GM12878 (cell line): Measurements from ENCODE around the gene PLA2G15.

Experiments
- CHD1 ChIP-seq: IDR thresholded peaks from 2 replicates; pipeline ENCODE4 v1.6.1; 2012; ENCODE audit warnings: low read depth, low read length, improper control_type of control experiment
- CTCF ChIP-seq, 3 experiments: IDR thresholded peaks in 2 of 3; conservative IDR thresholded peaks in 1 of 3; 2 replicates each; pipeline ENCODE4 v1.5.1; 2011; ENCODE audit warnings: low read depth in 3 of 3, low read length in 3 of 3, mild to moderate bottlenecking in 3 of 3, control low read depth in 2 of 3, moderate library complexity in 2 of 3, inconsistent platforms in 1 of 3, mixed read lengths in 1 of 3; ENCODE audit not compliant: control insufficient read depth in 2 of 3, insufficient read depth in 1 of 3; ENCODE audit errors: extremely low read depth in 1 of 3
- REST ChIP-seq: IDR thresholded peaks from 2 replicates; pipeline ENCODE4 v1.6.1; 2012; ENCODE audit warnings: mild to moderate bottlenecking, low read depth, low read length
- SIN3A ChIP-seq: IDR thresholded peaks from 2 replicates; pipeline ENCODE4 v1.6.1; 2012; ENCODE audit warnings: low read depth, low read length, improper control_type of control experiment
- TARDBP ChIP-seq: IDR thresholded peaks from 2 replicates; pipeline ENCODE4 v1.6.1; 2016; ENCODE audit warnings: borderline replicate concordance

- TF ChIP-seq CTCF (IDR thresholded peaks at IDR 0.05 in 2 of 3, conservative IDR thresholded peaks at IDR 0.05 in 1 of 3; ENCODE audit: control insufficient read depth in 2 of 3, extremely low read depth in 1 of 3, insufficient read depth in 1 of 3, low read depth in 3 of 3, low read length in 3 of 3): no peak
- TF ChIP-seq SIN3A: no peak
- TF ChIP-seq CHD1: no peak
- TF ChIP-seq REST: no peak
- no peak for TF ChIP-seq TARDBP
These were observed 19.1 kb upstream of the PLA2G15 start for GRCh38 chr16:68226116-68226515.
